GM12892 (cell line): ENCODE measurements around the gene ME3.

Source experiments
- POLR2A ChIP-seq: IDR thresholded peaks from 2 replicates; pipeline ENCODE4 v1.6.1; 2011; ENCODE audit warnings: low read depth, low read length, control low read depth
- POLR2AphosphoS5 ChIP-seq: IDR thresholded peaks from 2 replicates; pipeline ENCODE4 v1.6.1; 2011; ENCODE audit warnings: low read depth, low read length, control low read depth

DNA sequence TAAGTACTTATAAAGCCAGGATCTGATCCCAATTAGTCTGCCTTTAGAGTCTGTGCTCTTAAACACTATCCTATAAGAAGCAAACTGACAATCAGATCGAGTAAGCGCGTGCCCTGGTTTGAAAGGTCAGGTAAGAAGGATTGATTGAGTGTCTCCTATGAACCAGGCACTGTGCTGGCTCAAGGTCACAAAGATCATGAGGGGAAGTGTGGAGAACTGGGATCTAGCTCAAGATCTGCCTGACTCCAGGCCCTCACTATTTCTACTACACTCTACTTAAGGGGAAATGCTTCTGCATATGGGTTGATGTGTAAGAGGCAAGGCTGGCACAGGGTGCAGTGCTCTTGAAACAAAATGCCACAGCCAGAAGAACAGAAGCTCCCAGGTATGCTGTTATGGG is 77.0 kb downstream of the ME3 start:
- TF ChIP-seq POLR2A (no peak), POLR2AphosphoS5 (no peak)
